ENCODE results near the gene FADS6. TPM values are rescaled to one million over a fixed set of nuclear protein-coding genes. Genes with fewer than 3 reads are reported as not detected.

The FADS6 gene
- total and polyA plus RNA-seq, 10 of the 15 experiments (the other 5 are each of a cell fraction or from before 2014, with no cell fraction given), result not detected

- TF ChIP-seq ZBTB33 (IDR thresholded peaks at IDR 0.05), result no peak
- TF ChIP-seq STAT3 (IDR thresholded peaks at IDR 0.05; ENCODE audit: low read depth, low read length), result no peak
- no peak for TF ChIP-seq MTA3 (IDR thresholded peaks at IDR 0.05; ENCODE audit: borderline replicate concordance, low read length)
- TF ChIP-seq CEBPZ (IDR thresholded peaks at IDR 0.05; ENCODE audit: low read depth, low read length), result no peak
- TF ChIP-seq YBX1 (IDR thresholded peaks at IDR 0.05), result no peak
- TF ChIP-seq NR2F1 (conservative IDR thresholded peaks at IDR 0.05), result peak; percentile 73
- no peak for TF ChIP-seq GABPA (IDR thresholded peaks at IDR 0.05; ENCODE audit: low read depth)
- TF ChIP-seq NFIC (IDR thresholded peaks at IDR 0.05; ENCODE audit: low read depth, low read length), result no peak
- TF ChIP-seq, protein P1, sequence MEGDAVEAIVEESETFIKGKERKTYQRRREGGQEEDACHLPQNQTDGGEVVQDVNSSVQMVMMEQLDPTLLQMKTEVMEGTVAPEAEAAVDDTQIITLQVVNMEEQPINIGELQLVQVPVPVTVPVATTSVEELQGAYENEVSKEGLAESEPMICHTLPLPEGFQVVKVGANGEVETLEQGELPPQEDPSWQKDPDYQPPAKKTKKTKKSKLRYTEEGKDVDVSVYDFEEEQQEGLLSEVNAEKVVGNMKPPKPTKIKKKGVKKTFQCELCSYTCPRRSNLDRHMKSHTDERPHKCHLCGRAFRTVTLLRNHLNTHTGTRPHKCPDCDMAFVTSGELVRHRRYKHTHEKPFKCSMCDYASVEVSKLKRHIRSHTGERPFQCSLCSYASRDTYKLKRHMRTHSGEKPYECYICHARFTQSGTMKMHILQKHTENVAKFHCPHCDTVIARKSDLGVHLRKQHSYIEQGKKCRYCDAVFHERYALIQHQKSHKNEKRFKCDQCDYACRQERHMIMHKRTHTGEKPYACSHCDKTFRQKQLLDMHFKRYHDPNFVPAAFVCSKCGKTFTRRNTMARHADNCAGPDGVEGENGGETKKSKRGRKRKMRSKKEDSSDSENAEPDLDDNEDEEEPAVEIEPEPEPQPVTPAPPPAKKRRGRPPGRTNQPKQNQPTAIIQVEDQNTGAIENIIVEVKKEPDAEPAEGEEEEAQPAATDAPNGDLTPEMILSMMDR (IDR thresholded peaks at IDR 0.05 in 2 of 3, conservative IDR thresholded peaks at IDR 0.05 in 1 of 3; ENCODE audit: control insufficient read depth in 2 of 3, extremely low read depth in 1 of 3, insufficient read depth in 1 of 3, low read depth in 3 of 3, low read length in 3 of 3), result no peak
- peak; percentile 87 for TF ChIP-seq HDGF (IDR thresholded peaks at IDR 0.05)
- no peak for TF ChIP-seq ESRRA (IDR thresholded peaks at IDR 0.05; ENCODE audit: low read length)
- TF ChIP-seq ZSCAN29 (IDR thresholded peaks at IDR 0.05), result peak; percentile 88
- TF ChIP-seq RBBP5 (conservative IDR thresholded peaks at IDR 0.05), result no peak
- no peak for TF ChIP-seq ZNF274 (IDR thresholded peaks at IDR 0.05; ENCODE audit: insufficient read depth, insufficient read length)
- TF ChIP-seq ATF2 (IDR thresholded peaks at IDR 0.05; ENCODE audit: low read length), result no peak
- TF ChIP-seq ZBTB11 (CRISPR knock-in tag; IDR thresholded peaks at IDR 0.05), result no peak
- no peak for TF ChIP-seq SPI1 (IDR thresholded peaks at IDR 0.05; ENCODE audit: borderline replicate concordance, insufficient read depth, low read depth, low read length)
- no peak for TF ChIP-seq RFX5 (IDR thresholded peaks at IDR 0.05; ENCODE audit: low read depth, low read length)
- TF ChIP-seq TAF1 (IDR thresholded peaks at IDR 0.05; ENCODE audit: borderline replicate concordance, low read depth, low read length), result peak; percentile 82
Observed at GRCh38 chr17:74872313-74873036, 21.0 kb downstream of the FADS6 start, which contains the start of gene FDXR (continued).

All from GM12878 (cell line).